Prostate gland (tissue), 1 donor: ENCODE data around the gene CHD1L.

Experiments used
- POLR2A ChIP-seq: fragments of 450-650 bp; IDR thresholded peaks from one replicate; pipeline ENCODE4 v1.6.1; 2016; ENCODE audit warnings: antibody characterized with exemption, mild to moderate bottlenecking
- POLR2AphosphoS5 ChIP-seq: sonication (generic); formaldehyde crosslinking; IDR thresholded peaks from one replicate; pipeline ENCODE4 v1.6.1; 2017; ENCODE audit warnings: antibody characterized with exemption

DNA sequence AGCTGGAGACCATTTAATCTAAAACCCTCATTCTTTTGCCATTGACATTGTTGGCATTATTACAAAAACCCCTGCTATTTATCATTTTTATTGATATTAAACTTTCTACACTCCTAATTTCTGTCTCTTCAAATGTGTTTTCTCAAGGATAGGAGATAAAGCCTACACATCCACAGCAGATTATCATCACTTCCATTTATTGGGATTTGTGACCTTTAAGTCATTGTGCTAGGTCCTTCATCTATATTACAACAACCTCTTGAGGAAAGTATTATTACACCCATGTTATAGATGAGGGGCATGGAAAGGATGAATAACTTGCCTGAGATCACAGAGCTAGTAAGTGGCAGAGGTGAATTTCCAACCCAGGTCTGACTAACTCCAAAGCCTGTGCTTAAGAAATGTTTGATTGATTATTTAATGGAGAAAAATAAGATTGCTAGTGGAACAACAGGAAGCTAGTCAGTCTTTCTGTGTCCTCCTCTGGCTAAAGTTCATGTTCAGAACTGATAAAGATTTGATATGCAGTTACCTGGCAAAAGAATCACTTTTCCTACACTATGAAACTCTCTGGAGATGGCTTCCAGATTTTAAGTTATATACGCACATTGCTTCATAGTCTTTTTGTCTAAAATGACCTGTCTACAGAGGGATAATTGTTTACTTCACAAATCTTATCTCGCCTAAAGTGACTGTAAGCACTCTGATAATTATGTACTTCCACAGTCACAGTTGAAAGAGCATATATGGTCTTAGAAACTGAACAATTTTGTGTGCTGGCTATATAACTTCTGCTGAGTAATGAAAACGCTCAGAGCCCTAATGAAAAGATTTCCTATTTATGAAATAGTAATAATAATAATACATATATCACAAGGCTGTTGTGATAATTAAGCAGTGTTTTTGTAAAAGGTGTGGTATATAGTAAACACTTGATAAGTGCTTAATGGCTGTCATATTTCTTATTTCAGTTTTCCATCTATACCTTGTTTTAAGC, 32.4 kb upstream of the CHD1L start:
- TF ChIP-seq POLR2A (no peak), POLR2AphosphoS5 (no peak)
